Activated CD4-positive, CD25-positive, alpha-beta regulatory T cell treated with anti-CD3 and anti-CD28 coated beads, Interleukin-2, amount 50 U/mL, for 16 hours (primary cell): Measurements from ENCODE around the gene PFN4.
"Not testable (repeated sequence)": the region's sequence is repeated elsewhere in the genome, so short reads cannot be mapped to it uniquely, and the experiment has no call there.

ENCODE experiments used
- DNase-seq: peaks from one replicate; pipeline ENCODE4 v3.0.0-alpha.2; 2020; ENCODE audit warnings: low read depth, low spot score

The PFN4 gene

GRCh38 chr2:24111407-24111901, 11.7 kb downstream of the PFN4 start:
- no peak for DNase-seq

GRCh38 chr2:24110660-24111303, 12.4 kb downstream of the PFN4 start:
- no peak for DNase-seq

DNA sequence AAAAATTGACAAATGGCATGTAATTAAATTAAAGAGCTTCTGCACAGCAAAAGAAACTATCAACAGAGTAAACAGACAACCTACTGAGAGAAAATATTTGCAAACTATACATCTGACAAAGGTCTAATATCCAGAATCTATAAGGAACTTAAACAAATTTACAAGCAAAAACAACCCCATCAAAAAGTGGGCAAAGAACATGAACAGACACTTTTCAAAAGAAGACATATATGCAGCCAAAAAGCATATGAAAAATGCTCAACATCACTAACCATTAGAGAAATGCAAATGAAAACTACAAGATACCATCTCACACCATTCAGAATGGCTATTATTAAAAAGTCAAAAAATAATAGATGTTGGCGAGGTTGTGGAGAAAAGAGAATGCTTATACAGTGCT, 13.7 kb downstream of the PFN4 start:
- DNase-seq, result not testable (repeated sequence)

- no peak for DNase-seq
These were observed 15.8 kb downstream of the PFN4 start for GRCh38 chr2:24107336-24107735.

DNA sequence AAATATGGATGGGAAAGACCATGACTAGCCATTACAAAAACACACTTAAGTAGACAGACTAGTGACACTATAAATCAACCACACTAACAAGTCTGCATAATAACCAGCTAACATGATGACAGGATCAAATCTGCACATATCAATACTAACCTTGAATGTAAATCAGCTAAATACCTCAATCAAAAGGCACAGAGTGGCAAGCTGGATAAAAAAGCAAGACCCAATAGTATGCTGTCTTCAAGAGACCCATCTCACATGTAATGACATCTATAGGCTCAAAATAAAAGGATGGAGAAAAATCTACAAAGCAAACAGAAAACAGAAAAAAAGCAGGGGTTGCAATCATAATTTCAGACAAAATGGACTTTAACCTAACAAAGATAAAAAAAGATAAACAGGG, 16.3 kb downstream of the PFN4 start:
- no peak for DNase-seq

DNA sequence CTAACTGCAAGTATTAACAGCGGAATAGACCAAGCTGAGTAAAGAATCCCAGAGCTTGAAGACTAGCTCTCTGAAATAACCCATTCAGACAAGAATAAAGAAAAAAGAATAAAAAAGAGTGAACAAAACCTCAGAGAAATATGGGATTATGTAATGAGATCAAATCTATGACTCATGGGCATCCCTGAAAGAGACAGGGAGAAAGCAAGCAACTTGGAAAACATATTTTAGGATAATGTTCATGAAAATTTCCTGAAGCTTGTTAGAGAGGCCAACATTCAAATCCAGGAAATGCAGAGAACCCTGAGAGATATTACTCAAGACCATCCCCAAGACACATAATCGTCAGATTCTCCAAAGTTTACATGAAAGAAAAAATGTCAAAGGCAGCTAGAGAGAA, 17.3 kb downstream of the PFN4 start:
- no peak for DNase-seq

GRCh38 chr2:24104906-24105305, 18.2 kb downstream of the PFN4 start:
- DNase-seq, result no peak

GRCh38 chr2:24104110-24104650, 19.0 kb downstream of the PFN4 start:
- DNase-seq, result no peak

- DNase-seq, result no peak
These were observed 20.5 kb downstream of the PFN4 start for GRCh38 chr2:24102677-24103076.

DNA sequence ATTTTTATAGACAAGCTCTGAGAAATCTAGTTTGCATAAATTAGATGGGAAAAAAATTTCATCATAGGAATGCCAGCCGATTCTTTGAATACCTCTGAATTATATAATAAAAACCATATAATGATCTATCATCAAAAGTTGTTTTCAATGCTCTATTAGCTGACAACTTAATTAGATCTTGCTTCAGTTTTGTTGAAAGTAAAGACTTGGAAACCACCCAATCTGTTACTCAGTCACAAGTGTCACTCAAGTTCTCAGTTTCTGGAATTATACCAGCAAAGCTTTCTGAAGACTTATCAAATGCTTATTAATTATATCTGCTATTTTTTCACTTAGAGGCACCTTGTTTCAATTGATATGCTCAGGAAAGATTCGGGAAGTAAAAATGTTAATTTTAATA, 21.1 kb downstream of the PFN4 start:
- DNase-seq, result no peak

DNA sequence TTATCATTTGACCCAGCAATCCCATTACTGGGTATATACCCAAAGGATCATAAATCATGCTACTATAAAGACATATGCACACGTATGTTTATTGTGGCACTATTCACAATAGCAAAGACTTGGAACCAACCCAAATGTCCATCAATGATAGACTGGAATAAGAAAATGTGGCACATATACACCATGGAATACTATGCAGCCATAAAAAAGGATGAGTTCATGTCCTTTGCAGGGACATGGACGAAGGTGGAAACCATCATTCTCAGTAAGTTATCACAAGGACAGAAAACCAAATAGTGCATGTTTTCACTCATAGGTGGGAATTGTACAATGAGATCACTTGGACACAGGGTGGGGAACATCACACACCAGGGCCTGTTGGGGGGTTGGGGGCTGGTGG, 22.4 kb downstream of the PFN4 start:
- not testable (repeated sequence) for DNase-seq

GRCh38 chr2:24095171-24095677, 27.9 kb downstream of the PFN4 start:
- DNase-seq, result not testable (repeated sequence)

DNA sequence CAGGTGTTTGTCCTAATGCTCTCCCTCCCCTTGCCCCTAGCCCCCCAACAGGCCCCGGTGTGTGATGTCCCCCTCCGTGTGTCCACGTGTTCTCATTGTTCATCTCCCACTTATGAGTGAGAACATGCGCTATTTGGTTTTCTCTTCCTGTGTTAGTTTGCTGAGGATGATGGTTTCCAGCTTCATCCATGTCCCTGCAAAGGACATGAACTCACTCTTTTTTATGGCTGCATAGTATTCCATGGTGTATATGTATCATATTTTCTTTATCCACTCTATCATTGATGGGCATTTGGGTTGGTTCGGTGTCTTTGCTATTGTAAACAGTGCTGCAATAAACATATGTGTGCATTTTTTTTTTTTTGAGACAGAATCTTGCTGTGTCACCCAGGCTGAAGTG, 29.9 kb downstream of the PFN4 start:
- DNase-seq, result not testable (repeated sequence)

- no peak for DNase-seq
These were observed 34.2 kb downstream of the PFN4 start for GRCh38 chr2:24088821-24089359.

- no peak for DNase-seq
These were observed 36.1 kb downstream of the PFN4 start for GRCh38 chr2:24087032-24087431.

DNA sequence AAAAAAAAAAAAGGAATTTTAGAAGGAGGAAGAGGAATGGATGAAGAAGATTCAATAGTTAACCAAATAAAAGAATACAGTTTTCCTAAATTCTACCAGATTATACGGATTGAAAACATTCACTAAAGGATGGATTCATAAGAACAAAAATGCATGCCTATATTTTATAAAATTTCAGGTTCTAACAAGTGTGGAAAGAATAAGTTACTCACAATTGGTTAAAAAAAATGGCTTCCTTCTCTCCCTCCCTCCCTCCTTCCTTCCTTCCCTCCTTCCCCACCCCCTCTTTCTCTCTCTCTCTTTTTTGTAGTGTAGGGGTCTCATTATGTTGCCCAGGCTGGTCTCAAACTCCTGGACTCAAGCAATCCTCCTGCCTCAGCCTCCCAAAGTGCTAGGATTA, 36.9 kb downstream of the PFN4 start:
- DNase-seq, result no peak

DNA sequence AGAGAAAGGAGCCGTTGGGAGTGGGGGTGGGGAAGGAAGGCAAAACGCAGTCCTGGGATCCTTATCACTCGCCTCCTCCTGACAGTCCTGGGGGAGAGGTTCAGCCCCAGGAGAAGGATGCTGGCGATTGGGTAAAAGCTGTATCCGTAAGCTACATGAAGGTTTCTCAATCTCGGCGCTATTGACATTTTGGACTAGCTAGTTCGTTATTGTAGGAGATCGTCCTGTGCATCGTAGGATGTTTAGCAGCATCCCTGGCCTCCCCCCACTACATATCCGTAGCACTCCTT, 38.0 kb downstream of the PFN4 start:
- DNase-seq, result no peak

GRCh38 chr2:24084386-24085199, 38.5 kb downstream of the PFN4 start, which contains the start of gene TP53I3:
Gene TP53I3, minus strand, starts transcription at chr2:24084834. Its CDS starts 508 bp downstream, at chr2:24084326.
- DNase-seq, result peak; percentile 58

DNA sequence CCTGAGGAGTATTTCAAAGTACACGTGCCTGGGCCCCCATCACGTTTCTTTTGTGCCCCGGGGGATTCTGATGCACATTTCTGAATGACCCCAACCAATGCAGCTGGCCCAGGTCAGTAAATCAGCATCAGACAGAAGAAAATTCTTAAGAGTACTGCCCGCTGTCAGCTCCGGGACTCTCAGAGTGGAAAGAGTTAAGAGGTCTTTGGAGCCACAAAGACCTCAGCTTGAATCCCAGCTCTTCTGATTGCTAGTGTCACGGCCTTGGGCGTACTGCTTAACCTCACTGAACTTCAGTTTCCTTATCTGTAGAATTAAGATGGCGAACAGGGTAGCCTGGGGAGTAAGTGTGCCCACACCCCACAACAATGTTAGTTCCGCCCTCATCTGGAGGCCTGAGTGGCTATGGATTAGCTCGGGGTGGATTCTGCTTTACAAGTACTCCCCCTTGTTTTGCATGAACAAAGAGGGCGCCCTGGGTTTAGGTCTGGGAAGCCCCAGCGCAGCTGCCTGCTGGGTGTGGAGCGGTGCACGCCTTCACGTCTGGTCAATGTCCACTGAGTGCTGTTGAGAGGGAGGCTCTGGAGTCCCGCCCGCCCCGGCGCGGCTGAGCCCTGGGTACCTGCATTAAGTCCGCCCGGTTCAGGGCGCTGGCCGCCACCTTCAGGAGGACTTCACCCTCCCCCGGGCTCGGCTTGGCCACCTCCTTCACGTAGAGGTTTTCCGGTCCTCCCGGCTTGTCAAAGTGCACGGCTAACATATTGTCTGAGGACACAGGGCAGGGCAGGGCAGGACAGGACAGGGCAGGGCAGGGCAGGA, 39.4 kb downstream of the PFN4 start:
- no peak for DNase-seq

DNA sequence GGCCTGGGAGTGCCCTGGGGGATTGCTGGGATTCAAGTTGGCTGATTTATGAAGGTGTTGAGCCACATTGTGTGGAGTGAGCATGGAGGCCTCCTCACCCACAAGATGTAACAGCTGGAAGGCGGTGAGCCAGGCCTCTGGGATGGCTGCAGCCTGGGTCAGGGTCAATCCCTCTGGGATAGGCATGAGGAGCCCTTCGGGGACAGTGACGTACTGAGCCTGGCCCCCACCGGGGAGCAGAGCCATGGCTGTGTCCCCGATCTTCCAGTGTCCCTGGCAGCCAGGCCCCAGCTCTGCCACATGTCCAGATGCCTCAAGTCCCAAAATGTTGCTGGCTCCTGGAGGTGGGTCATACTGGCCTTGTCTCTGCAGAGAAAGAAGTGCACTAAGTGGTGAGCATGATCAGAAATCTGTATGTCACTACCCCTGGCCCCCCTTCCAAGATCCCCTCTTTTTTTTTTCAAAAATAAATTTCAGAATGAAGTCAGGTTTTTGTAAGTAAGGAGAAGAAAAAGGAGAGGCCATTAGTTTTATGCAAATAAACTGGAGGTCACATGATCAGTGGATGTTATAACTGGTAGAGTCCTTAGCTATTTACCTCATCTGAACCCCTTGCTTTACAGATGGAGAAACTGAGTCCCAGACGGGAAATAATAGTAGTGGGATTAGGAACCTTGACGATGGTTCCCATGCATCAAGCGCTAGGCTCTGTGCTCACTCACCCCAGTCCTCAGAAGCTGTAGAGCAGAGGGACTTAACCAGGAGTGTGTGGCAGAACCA, 40.2 kb downstream of the PFN4 start:
- DNase-seq, result no peak

DNA sequence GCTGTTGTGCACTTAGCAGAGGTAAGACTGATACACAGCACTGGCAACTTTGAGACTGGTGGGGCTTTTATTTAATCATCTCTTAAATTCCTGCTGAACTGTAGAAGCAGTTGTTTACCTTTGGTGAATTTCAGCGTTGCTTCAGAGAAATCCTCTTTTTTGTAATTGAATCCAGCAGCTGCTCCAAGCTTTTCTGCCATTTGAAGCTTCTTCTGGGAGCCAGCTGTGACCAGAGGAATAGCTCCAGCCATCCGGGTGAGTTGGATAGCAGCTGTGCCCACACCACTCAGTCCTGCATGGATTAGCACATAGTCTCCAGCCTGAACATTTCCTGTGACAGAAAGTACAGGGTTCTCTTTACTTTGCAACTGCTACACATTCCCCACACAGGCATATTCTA, 42.4 kb downstream of the PFN4 start:
- no peak for DNase-seq
